CD4-positive, alpha-beta T cell treated with Interleukin-4 for 4 hours (primary cell): ENCODE measurements around the gene OSBPL10.
"Not testable (repeated sequence)": the region's sequence is repeated elsewhere in the genome, so short reads cannot be mapped to it uniquely, and the experiment has no call there.

Experiments used
- DNase-seq: peaks from one replicate; pipeline ENCODE4 v3.0.0-alpha.2; 2020

The OSBPL10 gene

DNA sequence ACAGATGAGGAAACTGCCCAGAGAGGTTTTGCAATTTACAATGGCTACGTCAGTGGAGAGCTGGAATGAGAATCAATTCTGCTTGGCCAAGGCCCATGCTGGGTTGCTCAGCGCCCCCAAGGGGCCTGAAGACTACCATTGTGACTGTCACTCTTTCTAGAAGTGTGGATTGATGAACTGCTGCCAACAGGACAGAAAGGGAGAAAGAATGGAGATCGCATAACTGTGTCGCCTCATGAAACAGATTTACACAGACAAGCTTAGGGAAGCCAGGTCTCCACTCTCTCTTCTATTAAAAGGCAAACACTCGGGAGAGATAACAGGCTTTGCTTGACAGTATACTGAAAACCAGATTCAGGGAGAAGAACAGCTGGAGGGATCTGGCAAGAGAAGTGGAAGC lies 288.3 kb downstream of the OSBPL10 start:
- DNase-seq, result no peak

DNA sequence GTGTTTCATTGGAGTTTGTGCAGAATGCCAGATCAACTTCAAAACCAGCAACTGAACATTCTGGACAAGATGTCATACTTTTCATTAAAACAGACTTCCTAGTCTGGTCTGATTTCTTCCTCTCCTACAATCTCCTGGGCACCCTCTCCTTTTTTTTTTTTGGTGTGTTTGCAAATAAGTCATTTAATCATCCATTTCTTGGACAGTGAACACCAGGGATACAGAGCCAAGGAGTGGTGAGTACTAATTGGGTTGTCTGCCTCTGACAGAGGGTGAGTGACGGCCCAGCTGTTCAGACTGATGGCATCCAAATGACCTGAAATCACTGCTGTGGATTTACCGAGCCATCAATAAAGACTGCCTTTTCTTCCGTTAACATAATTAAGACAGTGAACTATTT lies 290.3 kb downstream of the OSBPL10 start:
- DNase-seq, result no peak

DNA sequence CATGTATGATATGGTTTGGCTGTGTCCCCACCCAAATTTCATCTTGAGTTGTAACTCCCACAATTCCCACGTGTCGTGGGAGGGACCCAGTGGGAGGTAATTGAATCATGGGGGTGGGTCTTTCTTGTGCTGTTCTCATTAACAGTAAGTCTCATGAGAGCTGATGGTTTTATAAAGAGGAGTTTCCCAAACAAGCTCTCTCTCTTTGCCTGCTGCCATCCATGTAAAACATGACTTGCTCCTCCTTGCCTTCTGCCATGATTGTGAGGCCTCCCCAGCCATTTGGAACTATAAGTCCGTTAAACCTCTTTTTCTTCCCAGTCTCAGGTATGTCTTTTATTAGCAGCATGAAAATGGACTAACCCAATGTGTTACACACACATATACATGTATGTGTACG lies 291.5 kb downstream of the OSBPL10 start:
- not testable (repeated sequence) for DNase-seq

DNA sequence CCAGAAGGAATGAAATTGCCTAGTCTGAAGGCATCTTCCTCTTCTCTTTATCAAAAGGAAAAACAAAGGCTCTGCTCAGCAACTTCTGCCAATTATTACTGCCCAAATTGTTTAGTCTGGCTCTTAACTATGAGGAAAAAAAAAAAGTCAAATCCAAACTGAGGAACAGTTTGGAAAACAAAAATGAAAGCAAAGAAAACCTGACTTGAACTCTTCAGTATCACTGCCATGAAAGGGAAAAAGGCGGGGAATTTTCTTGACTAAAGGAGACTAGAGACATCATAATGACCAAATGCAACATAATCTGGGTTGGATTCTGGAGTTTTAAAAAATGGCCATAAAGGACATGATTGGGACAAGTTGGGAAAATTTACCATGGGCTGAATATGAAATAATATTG lies 292.1 kb downstream of the OSBPL10 start:
- DNase-seq, result no peak

DNA sequence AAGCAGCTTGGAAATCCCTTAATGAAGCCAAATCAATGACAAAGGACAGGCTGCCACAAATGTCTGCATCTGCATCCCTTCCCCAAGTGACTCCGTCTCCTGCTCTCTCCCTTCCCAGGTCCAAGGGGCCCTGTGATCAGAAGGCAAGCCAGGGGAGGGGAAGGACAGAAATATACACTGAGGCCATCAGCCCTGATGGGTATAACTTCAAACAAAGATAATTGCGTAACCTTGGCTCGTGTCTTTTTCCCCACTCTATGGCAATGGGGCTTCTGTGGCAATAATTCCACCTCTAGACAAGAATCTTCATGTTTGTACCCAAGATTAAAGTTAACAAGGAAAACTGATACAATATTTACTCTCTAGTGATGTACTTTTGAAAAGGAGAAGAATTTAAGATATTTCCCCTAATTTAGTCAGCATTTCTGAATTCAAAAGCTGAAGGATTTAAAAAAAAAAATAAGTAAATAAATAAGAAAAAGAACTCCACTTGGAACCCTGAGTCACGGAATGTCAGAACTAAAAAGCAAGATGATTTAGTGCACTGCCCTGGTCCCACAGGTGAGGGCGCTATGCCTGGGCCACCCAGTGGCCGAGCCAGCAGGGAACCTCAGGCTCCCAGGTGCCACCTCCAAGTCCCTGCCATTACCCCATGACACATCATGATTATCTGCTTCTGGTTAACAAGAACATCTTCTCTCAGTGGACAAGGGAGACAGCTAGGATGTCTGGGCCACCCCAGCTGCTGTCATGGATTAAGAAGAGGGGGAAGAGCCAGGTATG lies 293.9 kb downstream of the OSBPL10 start:
- no peak for DNase-seq

DNA sequence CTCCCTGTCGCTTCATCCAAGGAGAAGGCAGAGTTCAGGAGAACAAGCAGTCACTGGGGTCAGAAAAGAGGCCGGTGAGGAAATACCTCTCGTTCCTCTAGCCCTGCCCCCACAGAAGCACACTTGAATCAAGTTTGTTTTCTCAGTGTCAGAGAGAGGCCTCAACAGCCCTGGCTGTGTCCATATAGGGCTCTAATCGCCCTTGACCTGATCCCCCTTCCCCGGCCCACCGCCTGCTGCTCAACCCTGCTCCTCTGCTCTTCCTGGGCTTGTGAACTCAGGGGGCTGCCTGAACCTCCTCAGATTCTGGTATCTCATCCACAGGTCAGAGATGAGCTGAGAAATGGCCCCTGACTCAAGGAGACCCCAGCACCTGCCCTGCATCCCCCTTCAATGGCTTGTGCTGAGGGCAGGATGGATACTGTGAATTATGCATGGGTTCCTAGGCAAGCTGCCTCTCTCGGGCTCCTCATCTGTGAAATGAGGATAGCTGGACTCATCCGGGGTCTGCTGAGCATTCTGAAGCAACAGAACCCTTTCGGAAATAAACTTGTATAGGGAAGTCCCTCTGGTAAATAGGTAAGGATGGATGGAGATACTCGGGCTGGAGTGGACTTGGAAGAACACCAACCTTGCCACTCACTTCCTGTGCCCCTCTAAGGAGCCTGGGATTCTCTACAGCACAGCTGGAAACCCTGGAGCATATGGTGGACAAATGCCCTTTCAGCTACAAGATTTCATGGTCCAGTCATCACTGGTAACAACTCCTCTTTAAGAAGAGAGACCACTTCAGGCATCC lies 300.8 kb downstream of the OSBPL10 start:
- no peak for DNase-seq

DNA sequence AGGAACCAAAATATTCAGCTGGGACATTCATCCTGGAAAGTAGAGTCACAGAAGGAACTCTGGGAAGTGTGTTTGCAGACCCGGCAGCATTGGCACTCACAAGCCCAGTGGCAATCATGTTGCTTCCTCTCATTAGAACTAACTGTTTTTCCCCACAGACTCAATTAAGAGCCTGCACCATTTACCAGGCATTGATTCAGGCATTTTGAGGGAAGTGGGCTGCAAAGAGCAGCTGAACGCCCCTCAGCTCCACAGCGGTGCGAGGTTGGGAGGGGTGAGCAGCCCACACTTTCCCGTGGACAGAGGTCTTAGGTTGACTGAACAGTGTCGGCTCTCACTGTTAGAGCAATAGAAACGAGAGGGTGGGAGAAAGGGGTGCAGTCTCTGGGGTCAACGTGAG lies 304.5 kb downstream of the OSBPL10 start:
- DNase-seq, result no peak

DNA sequence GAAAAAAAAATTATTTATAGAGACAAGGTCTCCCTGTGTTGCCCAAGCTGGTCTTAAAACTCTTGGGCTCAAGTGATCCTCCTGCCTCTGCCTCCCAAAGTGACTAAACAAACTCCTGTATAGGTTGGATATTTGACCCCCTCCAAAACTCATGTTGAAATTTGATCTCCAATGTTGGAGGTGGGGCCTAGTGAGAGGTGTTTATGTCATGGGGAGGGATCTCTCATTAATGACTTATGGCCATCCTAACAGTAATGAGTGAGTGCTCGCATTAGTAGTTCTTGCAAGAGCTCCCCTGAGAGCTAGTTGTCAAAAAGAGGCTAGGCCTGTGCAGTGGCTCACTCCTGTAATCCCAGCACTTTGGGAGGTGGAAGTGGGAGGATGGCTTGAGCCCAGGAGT lies 307.1 kb downstream of the OSBPL10 start:
- no peak for DNase-seq

DNA sequence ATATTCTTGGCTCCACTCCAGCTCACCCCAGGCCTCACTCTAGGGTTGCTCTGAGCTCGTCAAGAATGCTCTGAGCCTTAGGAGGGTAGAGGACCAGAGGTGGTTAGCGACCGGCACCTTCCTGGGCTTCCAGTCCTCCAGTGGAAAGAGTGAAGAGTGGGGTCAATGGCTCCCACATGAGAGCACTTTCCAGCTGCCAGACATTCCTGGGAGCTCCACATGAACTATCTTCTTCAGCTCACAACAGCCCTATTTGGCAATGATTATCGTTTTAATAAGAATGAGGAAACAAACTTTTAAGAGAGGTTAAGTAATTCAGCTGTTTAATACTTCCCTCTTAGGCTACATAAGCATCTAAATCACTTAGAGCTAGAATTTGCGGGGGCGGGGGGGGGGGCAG lies 309.1 kb downstream of the OSBPL10 start:
- DNase-seq, result no peak

DNA sequence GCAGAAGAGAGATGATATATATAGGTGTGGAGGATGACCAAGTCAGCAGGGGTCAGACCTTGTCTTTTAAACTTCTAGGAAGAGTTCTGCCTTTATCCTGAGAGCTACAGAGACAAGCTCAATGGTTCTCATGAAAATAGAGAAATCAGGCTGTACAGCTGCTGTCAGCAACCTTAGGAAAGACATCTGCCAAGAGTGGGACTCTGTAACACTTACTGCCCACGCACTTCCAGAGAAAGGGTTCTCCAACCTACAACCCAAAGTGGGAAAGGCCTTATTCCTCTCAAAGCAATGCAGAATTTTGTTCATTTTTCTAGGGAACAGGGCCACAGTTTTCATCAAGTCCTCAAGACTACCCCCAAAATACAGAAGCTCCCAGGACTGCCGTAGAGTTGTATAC lies 309.6 kb downstream of the OSBPL10 start:
- no peak for DNase-seq

DNA sequence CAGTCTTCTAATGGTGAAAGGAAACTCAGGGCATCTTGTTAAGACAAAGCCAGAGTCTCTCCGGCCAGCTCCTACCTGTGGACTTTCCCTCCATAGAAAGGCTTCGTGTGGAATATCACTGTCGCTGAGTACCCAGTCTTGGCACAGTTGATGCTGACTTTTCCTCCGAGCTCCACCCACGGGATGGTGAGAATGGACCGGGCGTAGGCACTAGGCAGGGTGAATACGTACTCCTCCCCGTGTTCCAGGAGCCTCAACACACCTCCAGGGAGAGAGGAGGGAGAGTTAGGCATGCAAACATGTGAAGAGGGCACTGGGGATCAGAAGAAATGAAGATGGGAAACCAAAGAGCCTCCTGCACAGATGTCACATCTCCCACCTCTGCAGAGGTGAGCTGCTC lies 310.3 kb downstream of the OSBPL10 start:
- no peak for DNase-seq

DNA sequence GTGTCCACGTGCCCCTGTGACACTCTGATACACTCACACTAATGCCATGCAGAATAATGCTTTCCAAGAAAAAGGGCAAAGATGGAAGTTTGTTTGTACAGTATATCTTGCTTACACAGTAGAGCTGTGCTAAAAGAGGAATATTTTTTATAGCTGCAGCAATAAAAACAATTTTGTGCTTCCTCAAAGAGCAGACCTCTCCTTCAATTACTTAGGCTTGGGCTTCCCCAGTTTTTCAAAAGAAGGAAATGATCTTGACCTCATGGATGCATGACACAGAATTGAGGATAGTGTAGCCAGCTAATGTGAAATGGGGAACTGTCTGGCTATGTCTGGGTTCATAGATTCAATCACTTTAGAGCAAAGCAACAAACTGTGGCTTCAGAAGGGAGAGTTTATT lies 310.9 kb downstream of the OSBPL10 start:
- no peak for DNase-seq

DNA sequence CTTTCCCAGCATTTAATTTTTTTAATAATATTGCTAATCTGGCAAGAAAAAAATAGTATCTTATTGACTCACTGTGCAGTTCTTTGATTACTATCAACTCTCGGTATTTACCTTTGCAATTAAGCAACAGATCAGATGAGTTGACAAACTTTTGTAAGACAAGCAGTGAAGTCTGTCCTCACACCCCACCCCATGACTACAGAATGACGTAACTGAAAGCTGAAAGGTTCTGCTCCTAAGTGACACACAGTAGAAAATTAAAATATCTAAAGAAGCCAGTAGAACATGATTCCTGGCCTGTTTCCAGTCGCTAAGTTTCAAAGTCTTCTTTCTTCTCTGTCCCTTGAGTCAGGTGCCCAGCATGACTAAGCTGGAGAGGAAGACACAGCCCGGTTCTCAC lies 312.8 kb downstream of the OSBPL10 start:
- no peak for DNase-seq

DNA sequence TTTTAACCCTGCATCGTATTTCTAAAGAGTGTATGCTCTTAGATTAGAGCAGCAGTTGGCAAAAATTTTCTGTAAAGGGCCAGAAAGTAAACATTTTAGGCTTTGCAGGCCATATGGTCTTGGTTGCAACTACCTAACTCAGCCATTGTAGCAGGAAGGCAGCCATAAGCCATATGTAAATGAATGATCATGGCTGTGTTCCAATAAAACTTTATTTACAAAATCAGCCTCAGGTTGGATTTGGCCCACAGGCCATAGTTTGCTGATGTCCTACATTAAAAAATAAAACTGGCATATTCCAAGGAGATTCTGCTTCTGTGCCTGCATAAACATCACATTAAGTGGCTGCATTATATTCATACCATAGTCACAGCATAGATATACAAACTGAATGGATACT lies 313.5 kb downstream of the OSBPL10 start:
- no peak for DNase-seq

DNA sequence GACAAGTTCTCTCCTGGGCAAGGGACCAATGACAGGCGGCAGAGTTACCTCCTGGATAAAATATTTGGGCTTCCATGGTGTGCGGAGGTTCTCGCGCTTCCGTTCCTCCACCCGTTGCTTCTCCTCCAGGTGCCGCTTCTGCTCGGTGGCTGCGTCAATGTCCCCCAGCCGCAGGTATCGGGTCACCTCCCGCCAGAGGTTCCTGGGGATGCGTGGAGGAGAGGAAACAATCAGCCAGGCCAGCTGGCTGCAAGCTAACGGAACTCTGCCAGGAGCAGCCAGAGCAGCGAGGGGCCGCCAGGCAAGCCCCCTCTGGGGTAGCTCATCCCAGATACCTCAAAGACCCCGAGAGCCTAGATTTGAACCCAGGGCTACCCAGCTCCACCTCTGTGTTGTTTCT lies 317.0 kb downstream of the OSBPL10 start:
- DNase-seq, result no peak

DNA sequence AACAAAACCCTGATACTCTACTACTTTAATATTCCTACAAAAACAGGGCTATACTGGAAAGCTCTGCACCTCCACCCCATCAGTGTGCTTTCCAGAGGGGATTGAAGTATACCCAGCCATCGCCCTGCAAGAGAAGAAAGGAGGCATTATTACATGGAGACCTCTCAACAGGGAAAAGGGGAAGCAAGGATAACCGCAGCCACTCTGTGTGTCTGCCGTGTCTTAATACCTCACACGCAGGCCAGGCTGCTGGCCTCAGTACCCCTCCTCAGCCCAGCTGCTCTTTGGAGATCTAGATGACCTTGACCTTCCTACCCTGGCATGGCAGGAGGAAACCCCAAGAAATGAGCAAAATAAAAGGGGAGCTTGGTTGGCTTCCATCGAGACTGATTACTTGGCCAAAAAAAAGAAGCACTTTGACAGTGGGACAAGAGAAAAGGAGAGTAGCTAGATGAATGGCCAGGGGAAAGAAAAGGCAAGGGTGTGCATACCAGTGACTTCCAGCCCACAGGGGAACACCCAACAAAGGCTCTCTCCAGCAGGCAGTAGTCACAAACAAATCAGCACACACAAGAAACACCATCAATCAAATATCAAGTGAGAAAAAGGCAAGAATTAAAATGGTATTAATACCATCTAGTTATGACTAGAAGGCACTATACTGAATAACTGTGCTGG lies 318.9 kb downstream of the OSBPL10 start:
- no peak for DNase-seq

DNA sequence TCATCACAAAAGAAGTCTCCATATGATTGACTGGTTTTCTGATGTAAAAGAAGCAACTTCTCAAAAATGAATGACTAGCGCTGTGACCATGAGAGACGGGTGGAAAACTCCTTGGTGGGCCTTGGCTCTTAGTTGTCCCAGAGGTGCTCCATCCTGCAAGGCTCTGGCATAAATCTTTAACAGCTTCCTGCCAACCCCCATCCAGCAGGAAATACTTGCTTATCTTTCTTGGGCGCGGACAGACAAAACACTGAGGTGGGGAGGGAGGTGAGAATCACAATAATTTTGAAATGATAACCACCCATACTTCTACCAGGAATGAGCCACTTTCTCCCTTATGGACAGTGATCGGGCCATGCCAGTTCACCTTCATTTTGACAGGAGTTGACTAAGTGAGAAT lies 319.8 kb downstream of the OSBPL10 start:
- no peak for DNase-seq

DNA sequence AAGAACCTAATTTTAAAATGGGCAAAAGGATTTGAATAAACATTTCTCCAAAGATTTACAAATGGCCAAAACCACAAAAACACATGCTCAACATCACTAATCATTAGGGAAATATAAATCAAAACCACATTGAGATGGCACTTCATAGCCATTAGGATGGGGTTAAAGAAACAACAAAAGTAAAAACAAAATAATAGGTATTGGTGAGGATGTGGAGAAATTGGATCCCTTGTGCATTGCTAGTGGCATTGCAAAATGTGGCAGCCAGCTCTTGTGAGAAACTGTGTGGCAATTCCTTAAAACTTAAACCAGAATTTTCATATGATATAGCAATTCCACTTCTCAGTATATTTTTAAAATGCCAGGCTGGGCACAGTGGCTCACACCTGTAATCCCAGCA lies 321.8 kb downstream of the OSBPL10 start:
- DNase-seq, result no peak

DNA sequence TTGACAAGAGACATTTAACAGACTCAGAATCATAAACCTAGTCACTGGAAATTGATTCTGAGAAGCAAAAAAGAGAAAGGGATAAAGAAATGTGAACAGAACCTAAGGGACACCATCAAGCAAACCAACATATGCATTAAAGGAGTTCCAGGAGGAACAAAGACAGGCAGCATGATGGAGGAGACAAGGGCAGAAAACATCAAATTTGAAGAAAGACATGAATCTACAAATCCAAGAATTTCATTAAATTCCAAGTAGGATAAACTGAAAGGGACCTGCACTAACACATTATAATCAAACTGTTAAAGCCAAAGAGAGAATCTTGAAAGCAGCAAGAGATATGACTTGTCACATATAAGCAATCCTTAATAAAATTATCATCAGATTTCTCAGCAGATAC lies 326.1 kb downstream of the OSBPL10 start:
- DNase-seq, result no peak

DNA sequence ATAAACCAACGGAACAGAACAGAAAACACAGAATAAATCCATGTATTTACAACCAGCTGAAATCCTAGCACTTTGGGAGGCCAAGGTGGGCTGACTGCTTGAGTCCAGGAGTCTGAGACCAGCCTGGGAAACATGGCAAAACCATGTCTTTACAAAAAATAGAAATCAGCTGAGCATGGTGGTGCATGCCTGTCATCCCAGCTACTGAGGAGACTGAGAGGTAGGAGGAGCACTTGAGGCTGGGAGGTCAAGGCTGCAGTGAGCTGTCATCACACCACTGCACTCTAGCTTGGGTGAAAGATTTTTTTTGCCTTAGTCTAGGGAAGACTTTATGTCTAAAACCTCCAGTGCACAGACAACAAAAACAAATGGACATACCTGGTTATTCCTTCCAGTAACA lies 327.6 kb downstream of the OSBPL10 start:
- no peak for DNase-seq

DNA sequence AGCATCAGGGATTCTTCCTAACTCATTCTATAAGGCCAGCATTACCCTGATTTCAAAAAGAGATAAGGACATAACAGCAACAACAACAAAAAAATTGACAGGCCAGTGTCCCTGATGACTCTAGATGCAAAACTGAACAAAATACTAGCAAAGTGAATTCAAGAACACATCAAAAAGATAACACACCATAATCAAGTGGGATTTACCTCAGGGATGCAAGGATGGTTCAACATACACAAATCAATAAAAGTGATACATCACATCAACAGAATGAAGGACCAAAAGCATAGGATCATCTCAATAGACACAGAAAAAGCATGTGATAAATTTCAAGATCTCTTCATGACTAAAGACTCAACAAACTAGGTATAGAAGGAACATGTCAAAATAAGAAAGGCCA lies 328.8 kb downstream of the OSBPL10 start:
- no peak for DNase-seq

DNA sequence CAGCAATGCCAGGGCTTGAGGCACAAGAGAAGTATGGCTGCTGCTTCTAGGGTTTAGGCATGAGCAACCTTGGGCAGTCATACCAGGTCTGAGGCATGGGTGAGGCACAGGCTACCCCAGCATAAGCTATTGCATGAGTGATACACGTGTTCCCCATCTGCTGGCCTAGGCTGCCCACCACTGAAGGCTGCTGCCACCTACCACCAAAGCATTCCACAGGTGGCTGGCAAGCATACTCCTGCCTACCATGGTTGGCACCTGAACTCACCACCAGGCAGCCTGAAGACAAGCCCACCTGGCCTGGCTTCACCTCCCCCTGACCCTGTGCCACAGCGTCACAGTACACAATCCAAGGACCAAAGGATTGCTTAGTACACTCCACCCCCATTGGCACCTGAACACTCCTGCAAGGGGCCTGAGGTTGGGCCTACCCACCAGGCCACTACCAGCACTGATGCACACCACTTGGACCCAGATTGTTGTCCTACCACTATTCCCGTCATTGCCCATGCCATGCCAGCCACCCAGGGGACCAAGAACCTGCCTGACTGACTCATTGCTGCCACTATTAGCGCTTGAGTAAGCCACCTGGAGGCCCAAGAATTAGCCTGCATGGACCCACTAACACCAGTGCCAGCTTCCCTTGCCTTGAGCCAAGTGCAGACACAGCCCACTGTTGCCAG lies 332.6 kb downstream of the OSBPL10 start:
- DNase-seq, result no peak

DNA sequence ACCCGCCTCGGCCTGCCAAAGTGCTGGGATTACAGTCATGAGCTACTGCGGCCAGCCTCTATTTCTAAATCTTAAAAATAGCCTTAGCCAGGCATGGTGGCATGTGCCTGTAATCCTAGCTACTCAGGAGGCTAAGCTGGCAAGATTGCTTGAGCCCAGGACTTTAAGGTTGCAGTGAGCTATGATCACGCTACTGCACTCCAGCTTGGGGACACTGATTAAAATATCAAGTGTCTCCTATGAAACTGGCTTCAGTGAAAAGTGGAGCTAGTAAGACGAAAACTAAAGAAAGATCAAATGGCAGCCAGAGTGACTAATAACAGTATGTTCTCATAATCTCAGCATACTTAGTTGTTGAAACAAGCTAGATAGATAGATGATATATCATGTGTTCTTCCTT lies 335.8 kb downstream of the OSBPL10 start:
- no peak for DNase-seq
